HepG2 (cell line): ENCODE data around the gene TMEM270. TPM values are rescaled to one million over a fixed set of nuclear protein-coding genes. Genes with fewer than 3 reads are reported as not detected.

Experiments used
- ATAC-seq: fragments of 200-7000 bp; cut with Tn5 transposase; 3 replicates; pipeline ENCODE4 v1.9.1; 2020; ENCODE audit warnings: mild to moderate bottlenecking, moderate library complexity
- BruUV-seq: library from RNA; stranded (reverse); fragments of 400-500 nt; replicated peaks from 2 replicates; lab custom pipeline; 2021; lab: Mats Ljungman, UMichigan
- CTCF ChIA-PET: fragments of 300-600 bp; formaldehyde crosslinking; extraction: SDS; loops from one replicate; lab custom pipeline; 2021; ENCODE audit warnings: low total read pairs, inconsistent platforms, low intra/inter-chr PET ratio; lab: Yijun Ruan, JAX
- POLR2A ChIA-PET: fragments of 350-600 bp; sonication (Branson Sonifier 250); formaldehyde crosslinking; loops from one replicate; lab custom pipeline; 2020; ENCODE audit warnings: antibody characterized with exemption, inconsistent platforms; lab: Yijun Ruan, JAX
- DNase-seq: peaks from one replicate; pipeline ENCODE4 v3.0.0-alpha.2; 2015; ENCODE audit warnings: low spot score
- FAIRE-seq: peaks from 3 replicates; lab custom pipeline; 2011; peaks lifted over from hg19 to GRCh38; lab: Jason Lieb, UNC
- H2AFZ ChIP-seq: one replicate; pipeline ENCODE4 v1.6.1; 2011; ENCODE audit warnings: low read length, inconsistent platforms
- H3K27ac ChIP-seq: fragments of 300-600 bp; 3 replicates; pipeline ENCODE4 v1.8.0; 2011; ENCODE audit warnings: mixed run types, mild to moderate bottlenecking, mixed read lengths, low read length, inconsistent platforms; ENCODE audit not compliant: insufficient read depth; ENCODE audit errors: extremely low read length
- H3K27me3 ChIP-seq, 2 experiments: fragments of 200-600 bp in 1 of 2; 2 replicates in 1 of 2; 3 replicates in 1 of 2; pipeline versions ENCODE4 v1.6.0 to v1.8.0; 2011; ENCODE audit warnings: low read length in 2 of 2, mild to moderate bottlenecking in 2 of 2, moderate library complexity in 2 of 2, inconsistent platforms in 1 of 2; ENCODE audit not compliant: insufficient read depth in 2 of 2, control insufficient read depth in 1 of 2
- H3K36me3 ChIP-seq, 2 experiments: fragments of 200-600 bp in 1 of 2; replicated peaks in 1 of 2; 2 replicates in 1 of 2; 3 replicates in 1 of 2; pipeline versions ENCODE4 v1.5.1 to v1.8.0; 2011; ENCODE audit warnings: low read length in 2 of 2, inconsistent platforms in 1 of 2; ENCODE audit not compliant: insufficient read depth in 2 of 2, control insufficient read depth in 1 of 2
- H3K4me1 ChIP-seq: 2 replicates; pipeline ENCODE4 v1.5.1; 2012; ENCODE audit warnings: low read length, inconsistent platforms; ENCODE audit not compliant: insufficient read depth
- H3K4me2 ChIP-seq: 2 replicates; pipeline ENCODE4 v1.6.0; 2011; ENCODE audit warnings: low read depth, low read length, inconsistent platforms
- H3K4me3 ChIP-seq, 3 experiments: fragments of 200-600 bp in 1 of 3; sonication (generic), shearing (Covaris generic) in 1 of 3; replicated peaks in 1 of 3; 2 replicates each; pipeline ENCODE4 v1.5.1; 2011 to 2016; ENCODE audit warnings: low read length in 3 of 3, inconsistent platforms in 2 of 3, low read depth in 2 of 3, mild to moderate bottlenecking in 2 of 3, control low read depth in 1 of 3, mixed read lengths in 1 of 3; ENCODE audit not compliant: insufficient read depth in 1 of 3
- H3K79me2 ChIP-seq: one replicate; pipeline ENCODE4 v1.6.1; 2011; ENCODE audit warnings: low read length, inconsistent platforms; ENCODE audit not compliant: insufficient read depth
- H3K9ac ChIP-seq: 2 replicates; pipeline ENCODE4 v1.6.0; 2011; ENCODE audit warnings: mild to moderate bottlenecking, low read depth, low read length, inconsistent platforms; ENCODE audit not compliant: insufficient read depth
- H3K9me3 ChIP-seq: 2 replicates; pipeline ENCODE4 v1.5.1; 2012; ENCODE audit warnings: mild to moderate bottlenecking, low read length
- H4K20me1 ChIP-seq: 2 replicates; pipeline ENCODE4 v1.6.0; 2011; ENCODE audit warnings: inconsistent platforms, mild to moderate bottlenecking, low read length, moderate library complexity; ENCODE audit not compliant: insufficient read depth
- CCDC6 ChIP-seq: sonication (generic); formaldehyde crosslinking; IDR thresholded peaks from 2 replicates; pipeline ENCODE4 v1.8.1; 2022; ENCODE audit warnings: mild to moderate bottlenecking, missing genetic modification reagents, moderate library complexity
- RARG ChIP-seq: sonication (generic); formaldehyde crosslinking; IDR thresholded peaks from 2 replicates; pipeline ENCODE4 v1.4.0; 2020; ENCODE audit warnings: low read depth, mild to moderate bottlenecking, missing genetic modification reagents
- SCMH1 ChIP-seq: sonication (generic); formaldehyde crosslinking; IDR thresholded peaks from 2 replicates; pipeline ENCODE4 v1.9.0; 2021; ENCODE audit warnings: missing genetic modification reagents, mild to moderate bottlenecking, borderline replicate concordance
- SOX13 ChIP-seq, 3 experiments: fragments of 450-650 bp in 1 of 3; sonication (generic) in 1 of 3; formaldehyde crosslinking in 1 of 3; IDR thresholded peaks in 2 of 3; conservative IDR thresholded peaks in 1 of 3; 2 replicates each; pipeline versions ENCODE4 v1.5.0 to v1.6.1; 2016 to 2020; ENCODE audit warnings: antibody characterized with exemption in 1 of 3, mild to moderate bottlenecking in 1 of 3, missing compliant biosample characterization in 1 of 3, missing genetic modification reagents in 1 of 3, moderate library complexity in 1 of 3
- ZBTB40 ChIP-seq, 2 experiments: fragments of 450-650 bp in 1 of 2; sonication (generic) in 1 of 2; formaldehyde crosslinking in 1 of 2; IDR thresholded peaks; 2 replicates each; pipeline versions ENCODE4 v1.6.1 to v1.8.0; 2016 to 2022; ENCODE audit warnings: antibody characterized with exemption in 1 of 2, mild to moderate bottlenecking in 1 of 2, missing genetic modification reagents in 1 of 2
- ZNF296 ChIP-seq: sonication (generic); formaldehyde crosslinking; conservative IDR thresholded peaks from 2 replicates; pipeline ENCODE4 v1.5.0; 2020; ENCODE audit warnings: mild to moderate bottlenecking, missing genetic modification reagents
- ZNF616 ChIP-seq: sonication (generic); formaldehyde crosslinking; IDR thresholded peaks from 2 replicates; pipeline ENCODE4 v1.5.0; 2020; ENCODE audit warnings: low read depth, mild to moderate bottlenecking, missing genetic modification reagents
- ZNF747 ChIP-seq: sonication (generic); formaldehyde crosslinking; IDR thresholded peaks from 2 replicates; pipeline ENCODE4 v1.8.1; 2023; ENCODE audit warnings: missing genetic modification reagents, mild to moderate bottlenecking, borderline replicate concordance
- ZNF83 ChIP-seq: sonication (generic); formaldehyde crosslinking; IDR thresholded peaks from 2 replicates; pipeline ENCODE4 v1.4.0; 2020; ENCODE audit warnings: missing genetic modification reagents, mild to moderate bottlenecking, borderline replicate concordance
- ZNF878 ChIP-seq: sonication (generic); formaldehyde crosslinking; IDR thresholded peaks from 2 replicates; pipeline ENCODE4 v1.8.1; 2023; ENCODE audit warnings: mild to moderate bottlenecking, missing genetic modification reagents, moderate library complexity
- WGBS: methylation state at CpG from one replicate; pipeline ENCODE4 v1.1.6; 2017; ENCODE audit warnings: low lambda C conversion rate; 5-methylcytosine and 5-hydroxymethylcytosine counted together
- in situ Hi-C: cut with HindIII; loops from 2 replicates; pipeline ENCODE4 v1.10.0; 2017; ENCODE audit warnings: low pct_unique_long_range_greater_than_20kb; ENCODE audit not compliant: extremely low pct_ligation_motif_present
- intact Hi-C: fragments of 100-400 bp; cut with micrococcal nuclease; formaldehyde crosslinking; loops from one replicate; pipeline ENCODE4 v1.10.0; 2022; ENCODE audit not compliant: unreplicated experiment
- polyA plus RNA-seq, 8 experiments: library from polyadenylated mRNA; depleted of rRNA in 3 of 8; stranded (reverse) in 7 of 8; unstranded in 1 of 8; fragments of >200 nt; fragmentation: Illumina TruSeq in 4 of 8; extraction: Trizol in 4 of 8; gene quantifications; 2 replicates each; pipeline versions ENCODE4 v1.2.1 to v1.2.3, GENCODE V29; 2011 to 2016; ENCODE audit warnings: low read depth in 4 of 8, missing spikeins in 1 of 8, mixed read lengths in 1 of 8; ENCODE audit not compliant: insufficient read depth in 1 of 8
- total RNA-seq, 5 experiments: library from RNA; depleted of rRNA; stranded (reverse); fragments of >200 nt; fragmentation: Illumina TruSeq; extraction: Trizol; gene quantifications; 2 replicates each; pipeline ENCODE4 v1.2.3, GENCODE V29; 2016; ENCODE audit warnings: low read depth in 1 of 5

Gene TMEM270
- total and polyA plus RNA-seq, 2 of the 13 experiments (the other 11 are each of a cell fraction or from before 2014, with no cell fraction given), result not detected

- no peak for TF ChIP-seq ZNF296 (CRISPR knock-in tag)
Measured at GRCh38 chr7:73908123-73908611, 47.2 kb downstream of the TMEM270 start (continued).

- 16% methylated on average over 8 of the region's 13 CpGs for WGBS
- no peaks in the 10 kb centered on the region for H3K79me2 ChIP-seq
- H3K27me3 ChIP-seq, result peaks cover 0 to 30% of the 10 kb centered on the region in 2 experiments; a peak in 4 of 5 replicates
- no TSS peak for BruUV-seq
- CTCF ChIA-PET, result no interaction called here
- H3K9ac ChIP-seq, result no peak overlapping the region
- intact Hi-C loops, result no loop called here
- H2AFZ ChIP-seq, result no peak overlapping the region
- H4K20me1 ChIP-seq, result no peaks in the 10 kb centered on the region
- no peak overlapping the region for H3K27ac ChIP-seq
- DNase-seq (no peak), FAIRE-seq (no peak), ATAC-seq (no peak)
- no peak overlapping the region for H3K4me2 ChIP-seq
- H3K36me3 ChIP-seq, result no peaks in the 10 kb centered on the region
- POLR2A ChIA-PET, result no interaction called here
- no peaks in the 10 kb centered on the region for H3K9me3 ChIP-seq
- in situ Hi-C loops, result no loop called here
- no peaks in the 10 kb centered on the region for H3K4me1 ChIP-seq
- no peak overlapping the region for H3K4me3 ChIP-seq
- TF ChIP-seq ZNF747 (CRISPR knock-in tag) (no peak), ZNF83 (CRISPR knock-in tag) (no peak), ZNF616 (CRISPR knock-in tag) (no peak), ZBTB40 (IDR thresholded peaks at IDR 0.05) (no peak), ZBTB40 (CRISPR knock-in tag; IDR thresholded peaks at IDR 0.05) (no peak), ZNF878 (CRISPR knock-in tag) (no peak), SCMH1 (CRISPR knock-in tag) (no peak), SOX13 (IDR thresholded peaks at IDR 0.05) (no peak), SOX13 (CRISPR knock-in tag; conservative IDR thresholded peaks at IDR 0.05 in 1 of 2, IDR thresholded peaks at IDR 0.05 in 1 of 2) (no peak), RARG (CRISPR knock-in tag) (no peak), CCDC6 (no peak)
Measured at GRCh38 chr7:73909051-73909941, 48.3 kb downstream of the TMEM270 start.
